Fibroblast of lung (primary cell): Measurements from ENCODE around the gene UMAD1. TPM values are rescaled to one million over a fixed set of nuclear protein-coding genes. Genes with fewer than 3 reads are reported as not detected.

Experiments used
- DNase-seq, 2 donors: peaks; one replicate each; pipeline versions ENCODE4 v3.0.0 to v3.0.0-alpha.2; 2010; ENCODE audit warnings: low read depth in 2 of 2
- H2AFZ ChIP-seq: 2 replicates; pipeline ENCODE4 v1.5.1; 2012; ENCODE audit warnings: low read length, control low read depth, inconsistent platforms
- H3K27ac ChIP-seq: 2 replicates; pipeline ENCODE4 v1.5.1; 2011; ENCODE audit warnings: low read length, control low read depth; ENCODE audit not compliant: insufficient read depth
- H3K27me3 ChIP-seq: 2 replicates; pipeline ENCODE4 v1.5.1; 2011; ENCODE audit warnings: mild to moderate bottlenecking, low read length; ENCODE audit not compliant: control insufficient read depth, insufficient read depth
- H3K36me3 ChIP-seq: 2 replicates; pipeline ENCODE4 v1.5.1; 2011; ENCODE audit warnings: low read length; ENCODE audit not compliant: control insufficient read depth, insufficient read depth
- H3K4me1 ChIP-seq: 2 replicates; pipeline ENCODE4 v1.5.1; 2011; ENCODE audit warnings: low read length; ENCODE audit not compliant: control insufficient read depth, insufficient read depth; ENCODE audit errors: extremely low read depth
- H3K4me2 ChIP-seq: 2 replicates; pipeline ENCODE4 v1.5.1; 2011; ENCODE audit warnings: low read length, control low read depth; ENCODE audit not compliant: insufficient read depth; ENCODE audit errors: extremely low read depth
- H3K4me3 ChIP-seq, 4 experiments: fragments of 200-600 bp in 1 of 4; sonication (generic) in 1 of 4; replicated peaks in 1 of 4; 2 replicates each; pipeline ENCODE4 v1.5.1; 2011 to 2016; ENCODE audit warnings: low read length in 4 of 4, low read depth in 3 of 4, mild to moderate bottlenecking in 3 of 4, control low read depth in 2 of 4, inconsistent platforms in 1 of 4, mixed read lengths in 1 of 4; ENCODE audit not compliant: insufficient read depth in 1 of 4; ENCODE audit errors: control extremely low read depth in 1 of 4
- H3K79me2 ChIP-seq: 2 replicates; pipeline ENCODE4 v1.5.1; 2012; ENCODE audit warnings: mild to moderate bottlenecking, low read length, inconsistent platforms; ENCODE audit not compliant: control insufficient read depth, insufficient read depth
- H3K9ac ChIP-seq: 2 replicates; pipeline ENCODE4 v1.5.1; 2011; ENCODE audit warnings: mild to moderate bottlenecking, low read length, control low read depth; ENCODE audit not compliant: insufficient read depth
- H3K9me3 ChIP-seq: 2 replicates; pipeline ENCODE4 v1.5.1; 2012; ENCODE audit warnings: low read depth, low read length; ENCODE audit not compliant: control insufficient read depth, insufficient read depth
- H4K20me1 ChIP-seq: 2 replicates; pipeline ENCODE4 v1.5.1; 2011; ENCODE audit warnings: low read length; ENCODE audit not compliant: control insufficient read depth, insufficient read depth; ENCODE audit errors: extremely low read depth
- CTCF ChIP-seq, 2 donors: IDR thresholded peaks in 1 of 2; conservative IDR thresholded peaks in 1 of 2; 1 replicate in 1 of 2; 2 replicates in 1 of 2; pipeline ENCODE4 v1.5.1; 2011 to 2012; ENCODE audit warnings: low read length in 2 of 2, control low read depth in 1 of 2, inconsistent platforms in 1 of 2, low read depth in 1 of 2, mild to moderate bottlenecking in 1 of 2
- EZH2 ChIP-seq: IDR thresholded peaks from 2 replicates; pipeline ENCODE4 v1.5.1; 2012; ENCODE audit warnings: low read length, control low read depth, mild to moderate bottlenecking; ENCODE audit errors: missing control alignments
- polyA plus RNA-seq, 2 donors: library from polyadenylated mRNA; depleted of rRNA in 1 of 2; stranded (reverse) in 1 of 2; unstranded in 1 of 2; fragments of >200 nt; gene quantifications; 2 replicates each; pipeline ENCODE4 v1.2.1, GENCODE V29; 2011 to 2012; ENCODE audit warnings: missing spikeins in 1 of 2
- total RNA-seq: library from RNA; depleted of rRNA; stranded (reverse); fragments of >200 nt; gene quantifications from 2 replicates; pipeline ENCODE4 v1.2.1, GENCODE V29; 2014

The UMAD1 gene
- total and polyA plus RNA-seq, 2 donors (not counting 1 experiment from before 2014, with no cell fraction given) = 12.4 to 19.8 TPM

GRCh38 chr7:7696458-7697119 lies 56.0 kb downstream of the UMAD1 start:
- Histone ChIP-seq H3K79me2 (no peaks in the 10 kb centered on the region), H3K27ac (peak overlapping the region; percentile 29), H3K36me3 (no peaks in the 10 kb centered on the region), H3K9me3 (no peaks in the 10 kb centered on the region), H3K27me3 (no peaks in the 10 kb centered on the region), H3K4me1 (peaks cover 9% of the 10 kb centered on the region), H3K4me2 (peak overlapping the region; percentile 66), H3K4me3 (peak overlapping the region in 1 of 4 experiments; percentile 27), H4K20me1 (no peaks in the 10 kb centered on the region), H2AFZ (no peak overlapping the region), H3K9ac (no peak overlapping the region)
- TF ChIP-seq EZH2 (no peak), CTCF (conservative IDR thresholded peaks at IDR 0.05 in 1 of 2, IDR thresholded peaks at IDR 0.05 in 1 of 2; ENCODE audit: low read depth in 1 of 2, low read length in 2 of 2) (no peak)
- peak; percentile 63 for DNase-seq

- no peaks in the 10 kb centered on the region for H3K27me3 ChIP-seq
- no peaks in the 10 kb centered on the region for H4K20me1 ChIP-seq
- no peak overlapping the region for H3K4me2 ChIP-seq
- H3K4me1 ChIP-seq = peaks cover 13% of the 10 kb centered on the region
- no peaks in the 10 kb centered on the region for H3K79me2 ChIP-seq
- no peak overlapping the region for H2AFZ ChIP-seq
- H3K36me3 ChIP-seq = no peaks in the 10 kb centered on the region
- H3K9me3 ChIP-seq = no peaks in the 10 kb centered on the region
- TF ChIP-seq CTCF (conservative IDR thresholded peaks at IDR 0.05 in 1 of 2, IDR thresholded peaks at IDR 0.05 in 1 of 2; ENCODE audit: low read depth in 1 of 2, low read length in 2 of 2) (no peak), EZH2 (no peak)
- H3K4me3 ChIP-seq = no peak overlapping the region
- no peak overlapping the region for H3K27ac ChIP-seq
- DNase-seq = no peak
- H3K9ac ChIP-seq = no peak overlapping the region
These were observed 58.4 kb downstream of the UMAD1 start for GRCh38 chr7:7698930-7699329.

- no peaks in the 10 kb centered on the region for H3K36me3 ChIP-seq
- no peaks in the 10 kb centered on the region for H3K9me3 ChIP-seq
- H3K79me2 ChIP-seq = no peaks in the 10 kb centered on the region
- peaks cover 13% of the 10 kb centered on the region for H3K4me1 ChIP-seq
- no peak overlapping the region for H2AFZ ChIP-seq
- no peak overlapping the region for H3K4me3 ChIP-seq
- DNase-seq = no peak
- no peak overlapping the region for H3K27ac ChIP-seq
- H3K4me2 ChIP-seq = peak overlapping the region; percentile 54
- H4K20me1 ChIP-seq = no peaks in the 10 kb centered on the region
- H3K9ac ChIP-seq = no peak overlapping the region
- TF ChIP-seq CTCF (conservative IDR thresholded peaks at IDR 0.05 in 1 of 2, IDR thresholded peaks at IDR 0.05 in 1 of 2; ENCODE audit: low read depth in 1 of 2, low read length in 2 of 2) = no peak
- TF ChIP-seq EZH2 = no peak
- H3K27me3 ChIP-seq = no peaks in the 10 kb centered on the region
These were observed 58.8 kb downstream of the UMAD1 start for GRCh38 chr7:7699380-7699779.
